CD14-positive monocyte (primary cell): ENCODE data around the gene SLC27A4. TPM values are rescaled to one million over a fixed set of nuclear protein-coding genes. Genes with fewer than 3 reads are reported as not detected.
"Not testable (repeated sequence)": the region's sequence is repeated elsewhere in the genome, so short reads cannot be mapped to it uniquely, and the experiment has no call there.

Experiments used
- DNase-seq, 3 donors: peaks; one replicate each; pipeline ENCODE4 v3.0.0-alpha.2; 2011 to 2022
- H2AFZ ChIP-seq: 2 replicates; pipeline ENCODE4 v1.6.0; 2012; ENCODE audit warnings: mild to moderate bottlenecking, low read depth, low read length, inconsistent platforms; ENCODE audit not compliant: insufficient read depth, poor library complexity, severe bottlenecking
- H3K27ac ChIP-seq, 2 donors: 1 replicate in 1 of 2; 2 replicates in 1 of 2; pipeline ENCODE4 v1.5.1; 2012 to 2013; ENCODE audit warnings: low read length in 2 of 2, control low read depth in 1 of 2, inconsistent platforms in 1 of 2, low read depth in 1 of 2, mild to moderate bottlenecking in 1 of 2
- H3K27me3 ChIP-seq, 2 donors: one replicate each; pipeline versions ENCODE4 v1.6.0 to v1.6.1; 2011 to 2013; ENCODE audit warnings: low read length in 2 of 2; ENCODE audit not compliant: control insufficient read depth in 2 of 2, insufficient read depth in 2 of 2
- H3K36me3 ChIP-seq, 2 donors: replicated peaks in 1 of 2; 1 replicate in 1 of 2; 2 replicates in 1 of 2; pipeline versions ENCODE4 v1.5.1 to v1.6.1; 2012 to 2013; ENCODE audit warnings: low read length in 2 of 2, control low read depth in 1 of 2, inconsistent platforms in 1 of 2, mild to moderate bottlenecking in 1 of 2; ENCODE audit not compliant: insufficient read depth in 2 of 2, control insufficient read depth in 1 of 2
- H3K4me1 ChIP-seq, 2 donors: 1 replicate in 1 of 2; 2 replicates in 1 of 2; pipeline versions ENCODE4 v1.5.1 to v1.6.1; 2012 to 2013; ENCODE audit warnings: low read length in 2 of 2, control low read depth in 1 of 2, inconsistent platforms in 1 of 2, mild to moderate bottlenecking in 1 of 2, moderate library complexity in 1 of 2; ENCODE audit not compliant: insufficient read depth in 2 of 2, control insufficient read depth in 1 of 2
- H3K4me2 ChIP-seq: replicated peaks from 2 replicates; pipeline ENCODE3; 2012; ENCODE audit warnings: low read length, moderate library complexity, mild to moderate bottlenecking; ENCODE audit not compliant: poor library complexity, severe bottlenecking; ENCODE audit errors: extremely low read depth
- H3K4me3 ChIP-seq, 3 experiments: fragments of 200-600 bp in 1 of 3; sonication (generic) in 1 of 3; replicated peaks in 1 of 3; 1 replicate in 2 of 3; 2 replicates in 1 of 3; pipeline ENCODE4 v1.5.1; 2011 to 2013; ENCODE audit warnings: low read length in 3 of 3, mild to moderate bottlenecking in 3 of 3, control low read depth in 2 of 3, low read depth in 2 of 3, inconsistent platforms in 1 of 3, moderate library complexity in 1 of 3
- H3K79me2 ChIP-seq: 2 replicates; pipeline ENCODE4 v1.6.0; 2012; ENCODE audit warnings: mild to moderate bottlenecking, control low read depth, inconsistent platforms, low read length, moderate library complexity; ENCODE audit not compliant: insufficient read depth
- H3K9ac ChIP-seq: 2 replicates; pipeline ENCODE4 v1.6.0; 2017; ENCODE audit warnings: low read length, mild to moderate bottlenecking; ENCODE audit not compliant: insufficient read depth, poor library complexity, severe bottlenecking
- H3K9me3 ChIP-seq, 2 donors: replicated peaks in 1 of 2; 1 replicate in 1 of 2; 2 replicates in 1 of 2; pipeline versions ENCODE4 v1.5.1 to v1.6.1; 2012 to 2013; ENCODE audit warnings: low read length in 2 of 2, control low read depth in 1 of 2; ENCODE audit not compliant: control insufficient read depth in 1 of 2, insufficient read depth in 1 of 2
- H4K20me1 ChIP-seq: 2 replicates; pipeline ENCODE4 v1.6.0; 2012; ENCODE audit warnings: mild to moderate bottlenecking, low read length, control low read depth, moderate library complexity; ENCODE audit not compliant: insufficient read depth
- H3K27ac Mint-ChIP-seq, 7 donors: one replicate each; pipeline ENCODE4 v1.8.0; 2020; ENCODE audit warnings: mild to moderate bottlenecking in 7 of 7, mixed read lengths in 7 of 7, moderate library complexity in 6 of 7, inconsistent platforms in 2 of 7
- H3K27me3 Mint-ChIP-seq, 3 donors: one replicate each; pipeline ENCODE4 v1.8.0; 2021 to 2022; ENCODE audit warnings: low read depth in 3 of 3, mild to moderate bottlenecking in 3 of 3, mixed read lengths in 3 of 3, moderate library complexity in 3 of 3, inconsistent platforms in 1 of 3
- H3K36me3 Mint-ChIP-seq, 2 donors: one replicate each; pipeline ENCODE4 v1.8.0; 2020; ENCODE audit warnings: mixed read lengths in 2 of 2, inconsistent platforms in 1 of 2, mild to moderate bottlenecking in 1 of 2
- H3K4me1 Mint-ChIP-seq: one replicate; pipeline ENCODE4 v1.8.0; 2020; ENCODE audit warnings: mild to moderate bottlenecking, mixed read lengths
- H3K4me3 Mint-ChIP-seq, 2 donors: one replicate each; pipeline ENCODE4 v1.8.0; 2020; ENCODE audit warnings: mild to moderate bottlenecking in 2 of 2, mixed read lengths in 2 of 2, moderate library complexity in 1 of 2
- H3K9me3 Mint-ChIP-seq, 7 donors: one replicate each; pipeline ENCODE4 v1.8.0; 2020 to 2022; ENCODE audit warnings: mixed read lengths in 7 of 7, mild to moderate bottlenecking in 6 of 7, moderate library complexity in 6 of 7, inconsistent platforms in 2 of 7
- CTCF ChIP-seq: fragments of 200-600 bp; IDR thresholded peaks from one replicate; pipeline ENCODE4 v1.8.0; 2022; ENCODE audit warnings: antibody characterized with exemption, mild to moderate bottlenecking
- WGBS: methylation state at CpG from one replicate; pipeline ENCODE4 v1.1.5; 2013; ENCODE audit warnings: missing lambda C conversion rate; ENCODE audit not compliant: insufficient coverage; 5-methylcytosine and 5-hydroxymethylcytosine counted together
- intact Hi-C, 2 donors: fragments of 100-400 bp; cut with micrococcal nuclease; formaldehyde crosslinking; loops; one replicate each; pipeline versions ENCODE4 v1.15.0 to v1.15.1; 2023
- polyA plus RNA-seq, 3 donors: library from polyadenylated mRNA; depleted of rRNA in 1 of 3; unstranded in 2 of 3; stranded (reverse) in 1 of 3; fragments of 300-500 nt in 2 of 3; fragments of >200 nt in 1 of 3; fragmentation: Illumina TruSeq in 2 of 3; gene quantifications; 1 replicate in 2 of 3; 2 replicates in 1 of 3; pipeline ENCODE4 v1.2.3, GENCODE V29; 2012 to 2021

SLC27A4 gene
- polyA plus RNA-seq, 3 donors, result 6.8 to 8.9 (median 6.8) TPM

- Mint-ChIP-seq H3K36me3 (peaks cover 14 to 27% of the 10 kb centered on the region in 2 donors), H3K9me3 (no peaks in the 10 kb centered on the region), H3K4me3 (no peak overlapping the region), H3K4me1 (peaks cover 7% of the 10 kb centered on the region), H3K27me3 (peaks cover 0 to 3% (median 0%) of the 10 kb centered on the region in 3 donors), H3K27ac (peak overlapping the region in 2 of 7 donors; percentile 33 to 58)
- peaks cover 7 to 10% of the 10 kb centered on the region in 2 donors for H3K4me1 ChIP-seq
- WGBS, result 100% methylated on average over 2 of the region's 2 CpGs
- no peaks in the 10 kb centered on the region for H3K79me2 ChIP-seq
- H4K20me1 ChIP-seq, result no peaks in the 10 kb centered on the region
- no peak for TF ChIP-seq CTCF
- no peak overlapping the region for H3K4me3 ChIP-seq
- H3K4me2 ChIP-seq, result no peak overlapping the region
- no peaks in the 10 kb centered on the region for H3K27me3 ChIP-seq
- no peak overlapping the region for H3K9ac ChIP-seq
- H3K9me3 ChIP-seq, result no peaks in the 10 kb centered on the region
- no peak overlapping the region for H3K27ac ChIP-seq
- peaks cover 0 to 6% of the 10 kb centered on the region in 2 donors for H3K36me3 ChIP-seq
- intact Hi-C loops, result no loop called here
- no peak overlapping the region for H2AFZ ChIP-seq
- DNase-seq, result no peak
Measured at GRCh38 chr9:128335914-128336313, 4.4 kb upstream of the SLC27A4 start.

GRCh38 chr9:128337936-128338335 is 2.4 kb upstream of the SLC27A4 start:
- H3K36me3 Mint-ChIP-seq, result peaks cover 11 to 20% of the 10 kb centered on the region in 2 donors
- Histone ChIP-seq H3K27ac (no peak overlapping the region), H3K27me3 (no peaks in the 10 kb centered on the region), H3K79me2 (no peaks in the 10 kb centered on the region), H3K36me3 (peaks cover 0 to 4% of the 10 kb centered on the region in 2 donors), H4K20me1 (no peaks in the 10 kb centered on the region), H3K9me3 (no peaks in the 10 kb centered on the region), H3K4me2 (no peak overlapping the region), H3K9ac (no peak overlapping the region), H3K4me3 (no peak overlapping the region), H3K4me1 (peaks cover 12 to 15% of the 10 kb centered on the region in 2 donors), H2AFZ (no peak overlapping the region)
- intact Hi-C loops, result no loop called here
- peaks cover 13% of the 10 kb centered on the region for H3K4me1 Mint-ChIP-seq
- DNase-seq, result no peak
- no peak overlapping the region for H3K27ac Mint-ChIP-seq
- no peak for TF ChIP-seq CTCF
- H3K9me3 Mint-ChIP-seq, result no peaks in the 10 kb centered on the region
- H3K4me3 Mint-ChIP-seq, result no peak overlapping the region
- H3K27me3 Mint-ChIP-seq, result peaks cover 0 to 4% (median 0%) of the 10 kb centered on the region in 3 donors
- WGBS, result 91% methylated on average over 3 of the region's 7 CpGs

GRCh38 chr9:128338852-128339614 is 1.3 kb upstream of the SLC27A4 start:
- H3K4me3 Mint-ChIP-seq, intact Hi-C loops, H3K27me3 ChIP-seq, DNase-seq, H3K27me3 Mint-ChIP-seq, H3K9ac ChIP-seq, H4K20me1 ChIP-seq, H3K27ac ChIP-seq, H3K79me2 ChIP-seq, H3K4me3 ChIP-seq, H3K9me3 Mint-ChIP-seq, H3K9me3 ChIP-seq, H3K4me2 ChIP-seq: not testable (repeated sequence)
- H2AFZ ChIP-seq, result peak overlapping the region; percentile 92
- H3K36me3 ChIP-seq, result peaks cover 0 to 15% of the 10 kb centered on the region in 2 donors
- 89% methylated on average over 8 of the region's 15 CpGs for WGBS
- peaks cover 13% of the 10 kb centered on the region for H3K4me1 Mint-ChIP-seq
- H3K27ac Mint-ChIP-seq, result peak overlapping the region in 1 of 7 donors; percentile 52
- peaks cover 14 to 20% of the 10 kb centered on the region in 2 donors for H3K36me3 Mint-ChIP-seq
- H3K4me1 ChIP-seq, result peaks cover 12 to 15% of the 10 kb centered on the region in 2 donors
